HFFc6 (cell line): ENCODE data around the gene GIPC2. TPM values are rescaled to one million over a fixed set of nuclear protein-coding genes. Genes with fewer than 3 reads are reported as not detected.
A peak's percentile ranks its signal among the peaks of the same experiment; 100 is the strongest.

Experiments used
- DNase-seq: peaks from one replicate; pipeline ENCODE4 v3.0.0-alpha.2; 2018
- H3K27ac Mint-ChIP-seq: 2 replicates; pipeline ENCODE4 v1.8.0; 2020; ENCODE audit warnings: mild to moderate bottlenecking, mixed read lengths
- H3K27me3 Mint-ChIP-seq: 2 replicates; pipeline ENCODE4 v1.8.0; 2021; ENCODE audit warnings: mild to moderate bottlenecking, moderate library complexity, mixed read lengths; ENCODE audit not compliant: insufficient read depth
- H3K36me3 Mint-ChIP-seq: 2 replicates; pipeline ENCODE4 v1.8.0; 2021; ENCODE audit warnings: low read depth, mixed read lengths
- H3K4me1 Mint-ChIP-seq: 2 replicates; pipeline ENCODE4 v1.8.0; 2020; ENCODE audit warnings: low read depth, mixed read lengths
- H3K4me3 Mint-ChIP-seq: 2 replicates; pipeline ENCODE4 v1.8.0; 2020; ENCODE audit warnings: mild to moderate bottlenecking, moderate library complexity, mixed read lengths
- H3K9me3 Mint-ChIP-seq: 2 replicates; pipeline ENCODE4 v1.8.0; 2020; ENCODE audit warnings: mild to moderate bottlenecking, mixed read lengths
- total RNA-seq, 6 experiments: library from RNA; stranded (reverse); fragmentation: NEBNext Ultra II Directional; extraction: Animal tissue kit (Norgen Biotek cat#: 25700); gene quantifications; 2 replicates in 1 of 6; 3 replicates in 5 of 6; pipeline ENCODE4 v1.2.3, GENCODE V29; 2021
- TF ChIP-seq, protein P1 (sequence below): fragments of 200-600 bp; sonication (generic); IDR thresholded peaks from 2 replicates; pipeline ENCODE4 v1.5.0; 2021; ENCODE audit warnings: antibody characterized with exemption, mild to moderate bottlenecking

The GIPC2 gene
- total RNA-seq, 6 experiments from 2014 or later: 0.17 to 1.00 (median 0.26) TPM

DNA sequence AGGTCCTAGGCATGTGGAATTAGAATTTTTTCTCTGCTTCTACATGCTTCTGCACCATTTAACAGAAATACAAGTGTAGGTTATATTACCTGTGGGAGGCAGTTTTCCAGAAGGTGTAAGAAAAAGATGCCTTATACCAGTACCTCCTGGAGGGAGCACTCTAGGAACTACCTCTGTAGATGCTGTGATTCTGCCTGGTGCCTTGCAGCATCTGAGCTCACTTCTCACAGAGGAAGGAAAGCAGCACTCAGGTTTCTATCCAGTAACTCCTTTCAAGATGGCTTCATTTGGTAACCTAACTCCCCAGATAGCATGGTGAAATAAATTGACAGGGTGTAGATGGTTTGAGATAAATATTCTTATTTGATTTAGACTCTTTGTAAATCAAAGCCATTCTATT, 50.3 kb downstream of the GIPC2 start:
- H3K36me3 Mint-ChIP-seq: peaks cover 19% of the 10 kb centered on the region
- peak; percentile 34 for DNase-seq

DNA sequence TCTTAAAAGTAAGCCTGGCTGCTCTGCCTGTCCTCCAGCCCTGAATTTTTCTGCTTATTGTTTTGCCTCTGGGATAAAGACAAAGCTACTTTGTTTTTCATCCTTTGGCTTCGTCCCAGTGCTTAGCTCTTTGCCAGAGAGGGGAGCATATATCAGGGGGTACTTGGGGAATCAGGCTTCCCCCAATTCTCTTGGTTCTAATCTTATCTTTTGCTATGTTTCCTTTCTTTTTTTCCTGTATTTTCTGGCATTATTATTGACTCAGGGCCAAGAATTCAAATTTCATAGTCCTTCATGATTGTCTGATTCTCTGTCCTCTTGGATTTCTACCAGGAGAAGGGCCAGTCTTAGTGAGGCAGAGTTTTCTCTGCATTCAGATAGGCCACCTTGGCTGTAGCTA, 51.2 kb downstream of the GIPC2 start:
- H3K27me3 Mint-ChIP-seq: no peaks in the 10 kb centered on the region; the same call in 1 of the 2 replicates
- no peak for DNase-seq
- peaks cover 92% of the 10 kb centered on the region for H3K4me1 Mint-ChIP-seq
- H3K9me3 Mint-ChIP-seq: no peaks in the 10 kb centered on the region
- H3K27ac Mint-ChIP-seq: peak overlapping the region; percentile 88
- TF ChIP-seq, protein P1, sequence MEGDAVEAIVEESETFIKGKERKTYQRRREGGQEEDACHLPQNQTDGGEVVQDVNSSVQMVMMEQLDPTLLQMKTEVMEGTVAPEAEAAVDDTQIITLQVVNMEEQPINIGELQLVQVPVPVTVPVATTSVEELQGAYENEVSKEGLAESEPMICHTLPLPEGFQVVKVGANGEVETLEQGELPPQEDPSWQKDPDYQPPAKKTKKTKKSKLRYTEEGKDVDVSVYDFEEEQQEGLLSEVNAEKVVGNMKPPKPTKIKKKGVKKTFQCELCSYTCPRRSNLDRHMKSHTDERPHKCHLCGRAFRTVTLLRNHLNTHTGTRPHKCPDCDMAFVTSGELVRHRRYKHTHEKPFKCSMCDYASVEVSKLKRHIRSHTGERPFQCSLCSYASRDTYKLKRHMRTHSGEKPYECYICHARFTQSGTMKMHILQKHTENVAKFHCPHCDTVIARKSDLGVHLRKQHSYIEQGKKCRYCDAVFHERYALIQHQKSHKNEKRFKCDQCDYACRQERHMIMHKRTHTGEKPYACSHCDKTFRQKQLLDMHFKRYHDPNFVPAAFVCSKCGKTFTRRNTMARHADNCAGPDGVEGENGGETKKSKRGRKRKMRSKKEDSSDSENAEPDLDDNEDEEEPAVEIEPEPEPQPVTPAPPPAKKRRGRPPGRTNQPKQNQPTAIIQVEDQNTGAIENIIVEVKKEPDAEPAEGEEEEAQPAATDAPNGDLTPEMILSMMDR: no peak
- peaks cover 19% of the 10 kb centered on the region for H3K36me3 Mint-ChIP-seq
- no peak overlapping the region; the same call in 1 of the 2 replicates for H3K4me3 Mint-ChIP-seq

More for the DNA sequence above, 50.3 kb downstream of the GIPC2 start:
- Mint-ChIP-seq H3K9me3 (no peaks in the 10 kb centered on the region), H3K27me3 (no peaks in the 10 kb centered on the region; the same call in 1 of the 2 replicates), H3K4me1 (peaks cover 92% of the 10 kb centered on the region), H3K27ac (peak overlapping the region; percentile 88), H3K4me3 (peak overlapping the region; percentile 62; the same call in 1 of the 2 replicates)
- TF ChIP-seq, protein P1: no peak

DNA sequence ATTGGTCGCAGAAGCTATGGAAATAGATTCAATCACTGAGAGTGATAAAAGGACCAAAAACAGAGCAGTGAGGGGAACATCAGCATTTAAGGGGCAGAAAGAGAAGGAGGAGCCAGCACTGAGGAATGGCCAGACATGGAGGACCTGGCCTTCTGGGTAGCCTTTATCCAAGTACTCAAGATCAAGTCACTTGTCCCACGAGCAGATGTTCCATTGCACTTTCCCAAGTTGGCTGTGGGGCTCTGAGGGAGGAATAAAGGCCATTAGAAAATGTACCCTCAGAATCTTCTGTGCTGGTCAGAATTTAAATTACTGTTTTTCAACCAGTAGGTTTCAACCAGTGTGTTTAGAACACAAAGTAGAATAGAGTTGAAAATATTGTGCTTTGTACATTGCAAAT, 55.3 kb downstream of the GIPC2 start:
- Mint-ChIP-seq H3K27ac (peak overlapping the region; percentile 77), H3K4me3 (peak overlapping the region; percentile 81), H3K27me3 (no peaks in the 10 kb centered on the region; the same call in 1 of the 2 replicates), H3K9me3 (no peaks in the 10 kb centered on the region), H3K36me3 (peaks cover 24% of the 10 kb centered on the region), H3K4me1 (peaks cover 85% of the 10 kb centered on the region)
- TF ChIP-seq, protein P1: no peak
- no peak for DNase-seq

DNA sequence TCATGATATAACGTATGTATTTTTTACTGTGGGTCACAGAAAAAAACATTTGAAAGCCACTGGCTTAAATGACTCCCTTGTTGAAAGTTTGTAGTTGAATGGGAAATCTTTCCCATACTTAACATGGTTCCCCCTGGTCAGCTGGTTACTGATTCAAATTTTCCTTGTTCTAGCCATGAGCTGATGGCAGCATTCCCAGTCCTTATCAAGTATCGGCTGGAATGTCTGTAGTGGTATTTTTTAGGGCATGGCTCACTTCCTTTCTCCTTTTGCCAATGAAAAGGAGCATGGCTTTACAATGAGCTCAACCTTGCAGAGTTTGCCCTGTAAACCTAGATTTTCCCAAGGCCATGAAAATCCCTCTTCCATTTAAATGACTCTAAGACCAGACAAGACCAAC, 55.7 kb downstream of the GIPC2 start:
- TF ChIP-seq, protein P1: no peak
- Mint-ChIP-seq H3K27me3 (no peaks in the 10 kb centered on the region; the same call in 1 of the 2 replicates), H3K27ac (peak overlapping the region; percentile 77), H3K36me3 (peaks cover 24% of the 10 kb centered on the region), H3K4me1 (peaks cover 80% of the 10 kb centered on the region), H3K4me3 (peak overlapping the region; percentile 81), H3K9me3 (no peaks in the 10 kb centered on the region)
- DNase-seq: peak; percentile 95

DNA sequence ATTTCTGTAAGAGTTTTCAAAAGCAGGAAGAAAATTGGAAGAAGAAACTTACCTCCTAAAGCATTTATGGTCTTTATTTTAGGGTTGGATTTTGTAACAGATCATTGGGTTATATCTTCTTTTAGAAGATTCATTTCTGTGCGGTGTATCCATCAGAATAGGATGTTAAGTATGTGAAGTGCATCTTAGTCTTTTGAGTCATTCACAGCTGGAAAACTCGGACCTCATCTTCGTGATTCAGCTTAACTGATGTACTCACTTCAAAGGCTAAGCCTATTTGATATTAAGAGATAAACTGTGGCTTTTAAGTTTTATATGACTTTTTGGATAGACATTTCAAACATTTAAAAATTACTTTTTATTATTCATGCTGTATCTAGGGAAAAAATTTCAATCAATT, 56.3 kb downstream of the GIPC2 start:
- peak; percentile 86 for DNase-seq
- H3K36me3 Mint-ChIP-seq: peaks cover 24% of the 10 kb centered on the region
- TF ChIP-seq, protein P1: no peak
- H3K4me1 Mint-ChIP-seq: peaks cover 74% of the 10 kb centered on the region
- H3K27me3 Mint-ChIP-seq: no peaks in the 10 kb centered on the region; the same call in 1 of the 2 replicates
- peak overlapping the region; percentile 81 for H3K4me3 Mint-ChIP-seq
- H3K9me3 Mint-ChIP-seq: no peaks in the 10 kb centered on the region
- H3K27ac Mint-ChIP-seq: peak overlapping the region; percentile 77
